Chondrocyte (in vitro differentiated cells): ENCODE measurements around the gene CCNO. TPM values are rescaled to one million over a fixed set of nuclear protein-coding genes. Genes with fewer than 3 reads are reported as not detected.

Source experiments
- DNase-seq: peaks from one replicate; pipeline ENCODE4 v3.0.0; 2021; ENCODE audit warnings: mixed read lengths, low spot score
- H3K27ac Mint-ChIP-seq: one replicate; pipeline ENCODE4 v1.8.0; 2021; ENCODE audit warnings: mild to moderate bottlenecking, moderate library complexity, mixed read lengths; ENCODE audit not compliant: unreplicated experiment
- H3K27me3 Mint-ChIP-seq: 2 replicates; pipeline ENCODE4 v1.8.0; 2021; ENCODE audit warnings: low read depth, mixed read lengths
- H3K36me3 Mint-ChIP-seq: 2 replicates; pipeline ENCODE4 v1.8.0; 2021; ENCODE audit warnings: low read depth, mixed read lengths
- H3K4me1 Mint-ChIP-seq: 2 replicates; pipeline ENCODE4 v1.8.0; 2021; ENCODE audit warnings: low read depth, mild to moderate bottlenecking, mixed read lengths
- H3K4me3 Mint-ChIP-seq: one replicate; pipeline ENCODE4 v1.8.0; 2021; ENCODE audit warnings: mild to moderate bottlenecking, moderate library complexity, mixed read lengths; ENCODE audit not compliant: unreplicated experiment
- H3K9me3 Mint-ChIP-seq: 2 replicates; pipeline ENCODE4 v1.8.0; 2021; ENCODE audit warnings: low read depth, mixed read lengths
- CTCF ChIP-seq: fragments of 200-600 bp; sonication (generic); IDR thresholded peaks from 2 replicates; pipeline ENCODE4 v1.5.0; 2021; ENCODE audit warnings: antibody characterized with exemption, mild to moderate bottlenecking, moderate library complexity
- total RNA-seq: library from RNA; stranded (reverse); gene quantifications from 3 replicates; pipeline ENCODE4 v1.2.1, GENCODE V29; 2021

The CCNO gene
- total RNA-seq, 1 donor from 2014 or later = 2.0 TPM

- Mint-ChIP-seq H3K36me3 (peaks cover 16% of the 10 kb centered on the region), H3K4me3 (no peak overlapping the region), H3K27me3 (peaks cover 7% of the 10 kb centered on the region), H3K9me3 (peaks cover 14% of the 10 kb centered on the region), H3K4me1 (no peaks in the 10 kb centered on the region), H3K27ac (no peak overlapping the region)
- DNase-seq = no peak
- TF ChIP-seq CTCF = no peak
Observed at GRCh38 chr5:55250064-55250463, 16.7 kb upstream of the CCNO start.

- H3K27ac Mint-ChIP-seq = no peak overlapping the region
- no peak for DNase-seq
- H3K4me3 Mint-ChIP-seq = no peak overlapping the region
- peaks cover 2% of the 10 kb centered on the region for H3K36me3 Mint-ChIP-seq
- no peaks in the 10 kb centered on the region for H3K9me3 Mint-ChIP-seq
- no peaks in the 10 kb centered on the region for H3K4me1 Mint-ChIP-seq
- TF ChIP-seq CTCF = no peak
- peaks cover 35% of the 10 kb centered on the region for H3K27me3 Mint-ChIP-seq
Observed at GRCh38 chr5:55241746-55242145, 8.3 kb upstream of the CCNO start.

- DNase-seq = no peak
- TF ChIP-seq CTCF = no peak
- no peaks in the 10 kb centered on the region for H3K9me3 Mint-ChIP-seq
- no peaks in the 10 kb centered on the region for H3K36me3 Mint-ChIP-seq
- H3K27ac Mint-ChIP-seq = no peak overlapping the region
- H3K4me3 Mint-ChIP-seq = no peak overlapping the region
- peaks cover 17% of the 10 kb centered on the region for H3K4me1 Mint-ChIP-seq
- H3K27me3 Mint-ChIP-seq = peaks cover 48% of the 10 kb centered on the region
Observed at GRCh38 chr5:55236800-55237199, 3.4 kb upstream of the CCNO start.

GRCh38 chr5:55234121-55234700 is 803 bp upstream of the CCNO start:
- no peak overlapping the region for H3K27ac Mint-ChIP-seq
- DNase-seq = no peak
- TF ChIP-seq CTCF = no peak
- H3K36me3 Mint-ChIP-seq = no peaks in the 10 kb centered on the region
- H3K9me3 Mint-ChIP-seq = no peaks in the 10 kb centered on the region
- peak overlapping the region; percentile 89 for H3K4me3 Mint-ChIP-seq
- H3K27me3 Mint-ChIP-seq = peaks cover 61% of the 10 kb centered on the region
- H3K4me1 Mint-ChIP-seq = peaks cover 27% of the 10 kb centered on the region

- peak overlapping the region; percentile 32 for H3K27ac Mint-ChIP-seq
- H3K9me3 Mint-ChIP-seq = no peaks in the 10 kb centered on the region
- no peak for DNase-seq
- peaks cover 70% of the 10 kb centered on the region for H3K27me3 Mint-ChIP-seq
- peaks cover 2% of the 10 kb centered on the region for H3K36me3 Mint-ChIP-seq
- TF ChIP-seq CTCF = no peak
- H3K4me3 Mint-ChIP-seq = peak overlapping the region; percentile 89
- peaks cover 32% of the 10 kb centered on the region for H3K4me1 Mint-ChIP-seq
Observed at GRCh38 chr5:55232271-55232984, 980 bp downstream of the CCNO start.
